AG09309 (cell line): ENCODE measurements around the gene RABGAP1L.

Experiments
- DNase-seq: peaks from one replicate; pipeline ENCODE4 v3.0.0-alpha.2; 2010; ENCODE audit warnings: low read depth
- H3K4me3 ChIP-seq: 2 replicates; pipeline ENCODE4 v1.5.1; 2011; ENCODE audit warnings: mild to moderate bottlenecking, low read depth, low read length, moderate library complexity; ENCODE audit not compliant: control insufficient read depth
- TF ChIP-seq, protein P1 (sequence below): IDR thresholded peaks from 2 replicates; pipeline ENCODE4 v1.5.1; 2011; ENCODE audit warnings: mild to moderate bottlenecking, low read depth, low read length, inconsistent platforms; ENCODE audit not compliant: insufficient read depth, control insufficient read depth; ENCODE audit errors: missing control alignments

The RABGAP1L gene

DNA sequence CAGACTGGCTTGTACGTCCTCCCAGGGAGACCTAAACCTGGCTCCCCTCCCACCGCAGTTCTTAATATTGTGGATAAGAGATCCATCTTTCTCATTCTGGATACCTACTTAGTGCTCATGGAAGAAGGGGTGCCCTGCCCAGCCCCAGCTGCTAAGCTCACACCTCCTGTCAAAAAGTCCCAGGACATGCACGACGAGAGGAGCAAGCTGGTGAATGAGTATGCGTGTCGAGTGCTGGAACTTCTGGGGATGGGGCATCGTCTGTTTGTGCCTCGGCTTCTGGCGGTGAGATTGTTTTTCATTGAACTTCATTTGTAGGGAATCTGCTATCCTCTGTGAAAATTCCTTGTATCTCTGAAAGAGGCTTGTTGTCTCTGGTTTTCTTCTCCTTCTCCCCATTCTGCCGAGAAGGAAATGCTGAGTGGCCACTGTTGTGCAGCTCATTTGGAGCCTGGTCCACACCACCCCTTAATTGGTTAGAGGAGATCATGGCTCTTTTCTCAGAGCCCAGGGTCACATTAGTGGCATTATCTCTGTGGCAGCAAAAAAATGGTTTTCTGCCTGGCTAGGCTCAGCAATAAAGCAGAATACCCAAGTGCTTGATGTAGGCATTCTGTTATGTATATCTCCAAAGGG is 641.0 kb downstream of the RABGAP1L start:
- H3K4me3 ChIP-seq, result peak overlapping the region; percentile 57
- TF ChIP-seq, protein P1, sequence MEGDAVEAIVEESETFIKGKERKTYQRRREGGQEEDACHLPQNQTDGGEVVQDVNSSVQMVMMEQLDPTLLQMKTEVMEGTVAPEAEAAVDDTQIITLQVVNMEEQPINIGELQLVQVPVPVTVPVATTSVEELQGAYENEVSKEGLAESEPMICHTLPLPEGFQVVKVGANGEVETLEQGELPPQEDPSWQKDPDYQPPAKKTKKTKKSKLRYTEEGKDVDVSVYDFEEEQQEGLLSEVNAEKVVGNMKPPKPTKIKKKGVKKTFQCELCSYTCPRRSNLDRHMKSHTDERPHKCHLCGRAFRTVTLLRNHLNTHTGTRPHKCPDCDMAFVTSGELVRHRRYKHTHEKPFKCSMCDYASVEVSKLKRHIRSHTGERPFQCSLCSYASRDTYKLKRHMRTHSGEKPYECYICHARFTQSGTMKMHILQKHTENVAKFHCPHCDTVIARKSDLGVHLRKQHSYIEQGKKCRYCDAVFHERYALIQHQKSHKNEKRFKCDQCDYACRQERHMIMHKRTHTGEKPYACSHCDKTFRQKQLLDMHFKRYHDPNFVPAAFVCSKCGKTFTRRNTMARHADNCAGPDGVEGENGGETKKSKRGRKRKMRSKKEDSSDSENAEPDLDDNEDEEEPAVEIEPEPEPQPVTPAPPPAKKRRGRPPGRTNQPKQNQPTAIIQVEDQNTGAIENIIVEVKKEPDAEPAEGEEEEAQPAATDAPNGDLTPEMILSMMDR, result no peak
- no peak for DNase-seq

DNA sequence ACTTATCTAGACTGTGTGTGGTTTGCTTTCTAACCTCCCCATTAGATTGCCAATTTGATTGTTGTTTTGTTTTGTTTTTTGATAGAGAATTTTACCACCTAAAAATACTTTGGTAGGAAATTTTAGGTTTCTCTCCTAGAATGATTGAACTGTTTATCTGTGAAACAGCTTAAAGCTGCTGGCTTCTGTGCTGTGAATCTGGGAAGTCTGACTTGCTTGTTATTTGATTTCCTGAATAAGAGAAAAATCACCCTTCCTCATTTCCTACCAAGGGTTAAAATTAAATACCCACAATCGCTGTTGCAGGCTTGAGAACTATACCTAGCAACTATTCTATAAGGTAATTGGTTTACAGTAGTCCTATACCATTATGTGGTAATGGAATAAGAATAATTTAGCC is 641.6 kb downstream of the RABGAP1L start:
- no peak overlapping the region for H3K4me3 ChIP-seq
- no peak for DNase-seq
- TF ChIP-seq, protein P1, result no peak

DNA sequence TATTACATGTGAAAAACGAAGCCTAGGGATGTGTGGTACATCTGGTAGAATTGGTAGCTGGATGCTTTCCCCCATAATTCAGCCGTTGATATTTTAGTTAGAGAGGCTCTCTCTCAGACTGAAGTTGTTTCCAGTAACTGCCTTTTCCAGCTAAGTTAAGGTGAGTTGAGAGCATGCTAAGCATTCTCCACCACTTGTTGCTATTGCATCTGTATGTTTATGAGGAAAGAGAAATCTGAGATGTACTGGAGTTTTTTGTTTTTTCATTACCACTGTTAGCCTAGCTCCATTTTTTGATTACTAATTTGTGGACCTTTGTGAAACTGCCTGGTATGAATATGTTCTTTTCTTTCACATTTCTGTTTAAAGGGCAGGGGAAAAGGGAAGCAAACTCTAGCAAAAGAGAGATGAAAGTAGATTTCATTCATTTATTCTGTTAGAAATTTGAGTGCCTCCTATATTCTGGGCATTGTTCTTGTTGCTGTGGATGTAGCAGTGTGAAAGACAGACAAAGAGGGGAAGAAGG is 650.5 kb downstream of the RABGAP1L start:
- H3K4me3 ChIP-seq, result no peak overlapping the region
- DNase-seq, result no peak
- TF ChIP-seq, protein P1, result no peak

DNA sequence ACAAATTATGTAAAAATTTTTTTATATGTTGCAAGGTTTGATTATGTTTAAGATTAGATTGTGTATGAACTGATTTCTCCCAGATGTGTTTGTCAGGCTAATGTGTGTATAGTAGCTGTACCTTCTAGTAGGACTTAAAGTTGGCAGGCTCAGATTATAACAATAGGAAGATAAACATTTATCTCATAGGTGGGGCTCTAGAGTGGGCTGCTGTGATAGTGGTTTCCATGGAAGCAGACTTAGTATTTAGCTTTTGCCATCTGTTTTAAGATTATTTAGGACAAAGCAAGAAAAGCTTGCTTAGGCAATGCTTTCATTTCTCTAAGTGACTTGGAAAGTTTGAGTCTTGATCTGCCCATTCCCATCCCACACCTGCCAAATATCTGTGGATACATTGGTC is 652.7 kb downstream of the RABGAP1L start:
- no peak for DNase-seq
- no peak overlapping the region for H3K4me3 ChIP-seq

DNA sequence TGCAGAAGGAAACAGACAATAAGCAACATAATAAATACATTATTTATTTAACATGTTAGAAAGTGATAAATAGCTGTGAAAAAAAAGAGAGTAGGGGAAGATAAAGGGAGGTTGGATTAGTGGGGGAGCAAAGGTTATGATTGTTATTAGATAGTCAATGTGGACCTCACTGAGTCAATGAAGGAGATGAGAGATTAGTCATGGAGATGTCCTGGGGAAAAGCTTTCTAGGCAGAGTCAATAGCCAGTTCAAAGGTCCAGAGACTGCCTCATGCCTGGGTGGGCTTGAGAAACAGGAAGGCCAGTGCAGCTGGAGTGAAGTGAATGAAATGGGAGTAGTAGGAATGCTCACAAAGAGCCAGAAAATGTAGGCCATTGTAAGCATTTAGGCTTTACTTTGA is 653.3 kb downstream of the RABGAP1L start:
- no peak overlapping the region for H3K4me3 ChIP-seq
- no peak for DNase-seq
- TF ChIP-seq, protein P1, result no peak

More for the DNA sequence above, 652.7 kb downstream of the RABGAP1L start:
- TF ChIP-seq, protein P1, result no peak

DNA sequence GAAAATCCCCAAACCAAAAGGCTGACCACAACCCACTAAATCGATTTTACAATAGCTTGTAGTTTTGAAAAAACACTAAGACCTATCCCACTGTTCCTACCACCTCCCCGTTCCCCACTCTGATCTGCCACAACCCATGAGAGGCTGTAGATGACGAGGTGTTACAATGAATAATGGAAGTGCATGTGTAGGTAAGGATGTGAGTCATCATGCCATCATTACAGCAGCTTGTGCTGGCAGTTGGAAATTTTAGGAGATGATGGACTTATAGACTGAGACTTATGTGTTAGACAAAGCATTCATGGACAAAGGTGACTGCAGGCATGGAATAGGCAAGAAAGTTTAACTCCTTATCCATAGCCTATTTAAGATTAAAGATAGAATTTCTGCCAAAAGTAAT is 655.7 kb downstream of the RABGAP1L start:
- no peak overlapping the region for H3K4me3 ChIP-seq
- no peak for DNase-seq
- TF ChIP-seq, protein P1, result no peak
